GM23248 (cell line): ENCODE data around the gene SPOCD1. TPM values are rescaled to one million over a fixed set of nuclear protein-coding genes. Genes with fewer than 3 reads are reported as not detected.

Experiments used
- DNase-seq: peaks from one replicate; pipeline ENCODE4 v3.0.0-alpha.2; 2015
- H2AFZ ChIP-seq: fragments of 200-600 bp; sonication (generic); 2 replicates; pipeline ENCODE4 v1.6.1; 2016; ENCODE audit warnings: antibody characterized with exemption
- H3F3A ChIP-seq: fragments of 200-600 bp; sonication (generic); 2 replicates; pipeline ENCODE4 v1.6.1; 2016; ENCODE audit warnings: mild to moderate bottlenecking, antibody characterized with exemption, mixed run types; ENCODE audit not compliant: insufficient read depth
- H3K27ac ChIP-seq: fragments of 200-600 bp; sonication (generic); 2 replicates; pipeline ENCODE4 v1.5.1; 2016; ENCODE audit warnings: mild to moderate bottlenecking
- H3K27me3 ChIP-seq: fragments of 200-600 bp; sonication (generic); replicated peaks from 2 replicates; pipeline ENCODE4 v1.6.1; 2016; ENCODE audit warnings: mild to moderate bottlenecking; ENCODE audit not compliant: insufficient read depth
- H3K36me3 ChIP-seq: fragments of 200-600 bp; sonication (generic); 2 replicates; pipeline ENCODE4 v1.6.1; 2016; ENCODE audit warnings: low read depth, mild to moderate bottlenecking
- H3K4me1 ChIP-seq: fragments of 200-600 bp; sonication (generic); 2 replicates; pipeline ENCODE4 v1.6.1; 2016; ENCODE audit warnings: mild to moderate bottlenecking; ENCODE audit not compliant: insufficient read depth
- H3K4me2 ChIP-seq: fragments of 200-600 bp; sonication (generic); one replicate; pipeline ENCODE4 v1.6.1; 2016; ENCODE audit warnings: mild to moderate bottlenecking; ENCODE audit not compliant: unreplicated experiment
- H3K4me3 ChIP-seq: fragments of 200-600 bp; sonication (generic); 2 replicates; pipeline ENCODE4 v1.5.1; 2016; ENCODE audit warnings: mild to moderate bottlenecking
- H3K79me2 ChIP-seq: fragments of 200-600 bp; sonication (generic); 2 replicates; pipeline ENCODE4 v1.6.1; 2016; ENCODE audit warnings: mild to moderate bottlenecking; ENCODE audit not compliant: insufficient read depth
- H3K9ac ChIP-seq: fragments of 200-600 bp; sonication (generic); 2 replicates; pipeline ENCODE4 v1.6.1; 2016; ENCODE audit warnings: mild to moderate bottlenecking
- H3K9me2 ChIP-seq: fragments of 200-600 bp; sonication (generic); 2 replicates; pipeline ENCODE4 v1.6.1; 2016; ENCODE audit warnings: mixed run types, mild to moderate bottlenecking, moderate library complexity; ENCODE audit not compliant: insufficient read depth
- H3K9me3 ChIP-seq: fragments of 200-600 bp; sonication (generic); one replicate; pipeline ENCODE4 v1.6.1; 2017; ENCODE audit warnings: low read depth
- H4K20me1 ChIP-seq: fragments of 200-600 bp; sonication (generic); 2 replicates; pipeline ENCODE4 v1.6.0; 2016; ENCODE audit not compliant: insufficient read depth
- EZH2 ChIP-seq: fragments of 200-600 bp; sonication (generic); IDR thresholded peaks from 2 replicates; pipeline ENCODE4 v1.6.1; 2018; ENCODE audit warnings: antibody characterized with exemption, mild to moderate bottlenecking; ENCODE audit not compliant: insufficient read depth, poor library complexity, severe bottlenecking
- EZH2phosphoT487 ChIP-seq: fragments of 200-600 bp; sonication (generic); IDR thresholded peaks from 2 replicates; pipeline ENCODE4 v1.6.1; 2018; ENCODE audit warnings: antibody characterized with exemption, moderate library complexity, mild to moderate bottlenecking, low read depth; ENCODE audit not compliant: insufficient read depth
- WGBS, 2 experiments: methylation state at CpG; one replicate each; pipeline ENCODE4 v1.1.6; 2015 to 2017; ENCODE audit warnings: low lambda C conversion rate in 2 of 2, low coverage in 1 of 2; ENCODE audit errors: missing lambda C conversion rate in 2 of 2; 5-methylcytosine and 5-hydroxymethylcytosine counted together
- in situ Hi-C: fragments of 300-500 bp; cut with MboI; formaldehyde crosslinking; loops from 2 replicates; pipeline ENCODE4 v1.15.0; 2020
- polyA plus RNA-seq: library from polyadenylated mRNA; unstranded; fragments of >200 nt; fragmentation: Nextera tagmentation; extraction: Ambion mirVana; gene quantifications from 2 replicates; pipeline ENCODE4 v1.2.1, GENCODE V29; 2016
- total RNA-seq: library from RNA; depleted of rRNA; stranded (reverse); fragments of >200 nt; shearing (Covaris generic); gene quantifications from 2 replicates; pipeline ENCODE4 v1.2.3, GENCODE V29; 2014

The SPOCD1 gene
- total and polyA plus RNA-seq, 2 experiments from 2014 or later: 27.9 to 43.0 TPM

GRCh38 chr1:31790641-31791091 lies 25.2 kb downstream of the SPOCD1 start:
- no peak overlapping the region for H3K27ac ChIP-seq
- H2AFZ ChIP-seq: no peak overlapping the region
- H3K79me2 ChIP-seq: peaks cover 4% of the 10 kb centered on the region
- no peaks in the 10 kb centered on the region for H3K9me3 ChIP-seq
- WGBS, 2 experiments: 86 to 87% methylated on average over 11 of the region's 11 CpGs
- no peaks in the 10 kb centered on the region for H4K20me1 ChIP-seq
- H3K9me2 ChIP-seq: no peaks in the 10 kb centered on the region
- H3K4me1 ChIP-seq: peaks cover 18% of the 10 kb centered on the region
- no peak overlapping the region for H3K4me2 ChIP-seq
- peaks cover 25% of the 10 kb centered on the region for H3F3A ChIP-seq
- H3K27me3 ChIP-seq: no peaks in the 10 kb centered on the region
- DNase-seq: no peak
- H3K4me3 ChIP-seq: no peak overlapping the region
- no peak overlapping the region for H3K9ac ChIP-seq
- no peaks in the 10 kb centered on the region for H3K36me3 ChIP-seq
- TF ChIP-seq EZH2phosphoT487 (no peak), EZH2 (no peak)
- in situ Hi-C loops: no loop called here

GRCh38 chr1:31790140-31790539 lies 25.7 kb downstream of the SPOCD1 start:
- peaks cover 15% of the 10 kb centered on the region; the same call in 1 of the 2 replicates for H3K4me1 ChIP-seq
- no peaks in the 10 kb centered on the region; the same call in 1 of the 2 replicates for H3K79me2 ChIP-seq
- no peaks in the 10 kb centered on the region for H3K36me3 ChIP-seq
- no peaks in the 10 kb centered on the region for H3K9me3 ChIP-seq
- H3K27ac ChIP-seq: peak overlapping the region; percentile 41
- H3K4me2 ChIP-seq: no peak overlapping the region
- H3K9me2 ChIP-seq: no peaks in the 10 kb centered on the region
- WGBS, 2 experiments: 45 to 48% methylated on average over 3 of the region's 3 CpGs
- H4K20me1 ChIP-seq: no peaks in the 10 kb centered on the region
- DNase-seq: no peak
- in situ Hi-C loops: no loop called here
- H3F3A ChIP-seq: peaks cover 20% of the 10 kb centered on the region
- TF ChIP-seq EZH2: no peak
- no peak for TF ChIP-seq EZH2phosphoT487
- H3K4me3 ChIP-seq: no peak overlapping the region
- no peaks in the 10 kb centered on the region for H3K27me3 ChIP-seq
- H2AFZ ChIP-seq: no peak overlapping the region
- peak overlapping the region; percentile 88; the same call in 1 of the 2 replicates for H3K9ac ChIP-seq

GRCh38 chr1:31789259-31790065 lies 26.4 kb downstream of the SPOCD1 start:
- DNase-seq: peak; percentile 92
- in situ Hi-C loops: no loop called here

GRCh38 chr1:31788825-31789256 lies 27.0 kb downstream of the SPOCD1 start:
- H4K20me1 ChIP-seq: no peaks in the 10 kb centered on the region
- WGBS, 2 experiments: 0 to 1% methylated on average over 15 to 22 of the region's 22 CpGs
- H3K79me2 ChIP-seq: no peaks in the 10 kb centered on the region
- no peak for TF ChIP-seq EZH2
- TF ChIP-seq EZH2phosphoT487: no peak
- no peaks in the 10 kb centered on the region for H3K9me3 ChIP-seq
- H3K4me3 ChIP-seq: peak overlapping the region; percentile 81
- DNase-seq: peak; percentile 91
- peaks cover 15% of the 10 kb centered on the region; the same call in 1 of the 2 replicates for H3K4me1 ChIP-seq
- peaks cover 15% of the 10 kb centered on the region for H3F3A ChIP-seq
- peak overlapping the region; percentile 86 for H2AFZ ChIP-seq
- H3K27ac ChIP-seq: peak overlapping the region; percentile 86
- in situ Hi-C loops: no loop called here
- no peaks in the 10 kb centered on the region for H3K36me3 ChIP-seq
- H3K27me3 ChIP-seq: no peaks in the 10 kb centered on the region
- peak overlapping the region; percentile 88 for H3K9ac ChIP-seq
- H3K4me2 ChIP-seq: peak overlapping the region; percentile 90
- H3K9me2 ChIP-seq: no peaks in the 10 kb centered on the region

More at GRCh38 chr1:31789259-31790065, 26.4 kb downstream of the SPOCD1 start:
- Histone ChIP-seq H4K20me1 (no peaks in the 10 kb centered on the region), H3K4me3 (peak overlapping the region; percentile 81), H3K9me3 (no peaks in the 10 kb centered on the region), H3K4me2 (peak overlapping the region; percentile 90), H3K79me2 (no peaks in the 10 kb centered on the region), H3K9ac (peak overlapping the region; percentile 88), H2AFZ (peak overlapping the region; percentile 86), H3K27ac (peak overlapping the region; percentile 86), H3F3A (peaks cover 15% of the 10 kb centered on the region), H3K27me3 (no peaks in the 10 kb centered on the region), H3K36me3 (no peaks in the 10 kb centered on the region), H3K4me1 (peaks cover 15% of the 10 kb centered on the region; the same call in 1 of the 2 replicates), H3K9me2 (no peaks in the 10 kb centered on the region)
- 8% methylated on average over 14 to 26 of the region's 26 CpGs for WGBS, 2 experiments
- TF ChIP-seq EZH2phosphoT487 (no peak), EZH2 (no peak)
